ENCODE measurements around the gene TMC2.

The TMC2 gene

GRCh38 chr20:2651772-2652723 is 115.7 kb downstream of the TMC2 start, which contains the start of gene NOP56:
NOP56 (plus strand) TSS chr20:2652632; CDS start chr20:2652661, 29 bp downstream.
- peak within 1 kb of the TSS; percentile 92 for H3K4me3 ChIP-seq (ENCODE audit: low read length)
- DNase-seq (ENCODE audit: low read depth) = peak; percentile 93
- TF ChIP-seq, protein P1, sequence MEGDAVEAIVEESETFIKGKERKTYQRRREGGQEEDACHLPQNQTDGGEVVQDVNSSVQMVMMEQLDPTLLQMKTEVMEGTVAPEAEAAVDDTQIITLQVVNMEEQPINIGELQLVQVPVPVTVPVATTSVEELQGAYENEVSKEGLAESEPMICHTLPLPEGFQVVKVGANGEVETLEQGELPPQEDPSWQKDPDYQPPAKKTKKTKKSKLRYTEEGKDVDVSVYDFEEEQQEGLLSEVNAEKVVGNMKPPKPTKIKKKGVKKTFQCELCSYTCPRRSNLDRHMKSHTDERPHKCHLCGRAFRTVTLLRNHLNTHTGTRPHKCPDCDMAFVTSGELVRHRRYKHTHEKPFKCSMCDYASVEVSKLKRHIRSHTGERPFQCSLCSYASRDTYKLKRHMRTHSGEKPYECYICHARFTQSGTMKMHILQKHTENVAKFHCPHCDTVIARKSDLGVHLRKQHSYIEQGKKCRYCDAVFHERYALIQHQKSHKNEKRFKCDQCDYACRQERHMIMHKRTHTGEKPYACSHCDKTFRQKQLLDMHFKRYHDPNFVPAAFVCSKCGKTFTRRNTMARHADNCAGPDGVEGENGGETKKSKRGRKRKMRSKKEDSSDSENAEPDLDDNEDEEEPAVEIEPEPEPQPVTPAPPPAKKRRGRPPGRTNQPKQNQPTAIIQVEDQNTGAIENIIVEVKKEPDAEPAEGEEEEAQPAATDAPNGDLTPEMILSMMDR (IDR thresholded peaks at IDR 0.05; ENCODE audit: insufficient read depth, low read depth, low read length, missing control alignments) = no peak

GRCh38 chr20:2652724-2653555 is 116.6 kb downstream of the TMC2 start:
- TF ChIP-seq, protein P1 (IDR thresholded peaks at IDR 0.05; ENCODE audit: insufficient read depth, low read depth, low read length, missing control alignments) = no peak
- DNase-seq (ENCODE audit: low read depth) = no peak
- peak overlapping the region; percentile 92 for H3K4me3 ChIP-seq (ENCODE audit: low read length)

- TF ChIP-seq, protein P1 (IDR thresholded peaks at IDR 0.05; ENCODE audit: insufficient read depth, low read depth, low read length, missing control alignments) = no peak
- peak overlapping the region; percentile 92 for H3K4me3 ChIP-seq (ENCODE audit: low read length)
- no peak for DNase-seq (ENCODE audit: low read depth)
Observed at GRCh38 chr20:2653556-2654383, 117.4 kb downstream of the TMC2 start.

GRCh38 chr20:2654384-2654822 is 118.0 kb downstream of the TMC2 start:
- H3K4me3 ChIP-seq (ENCODE audit: low read length) = peak overlapping the region; percentile 92
- no peak for DNase-seq (ENCODE audit: low read depth)
- TF ChIP-seq, protein P1 (IDR thresholded peaks at IDR 0.05; ENCODE audit: insufficient read depth, low read depth, low read length, missing control alignments) = no peak

- TF ChIP-seq, protein P1 (IDR thresholded peaks at IDR 0.05; ENCODE audit: insufficient read depth, low read depth, low read length, missing control alignments) = no peak
- DNase-seq (ENCODE audit: low read depth) = no peak
- no peak overlapping the region for H3K4me3 ChIP-seq (ENCODE audit: low read length)
Observed at GRCh38 chr20:2654831-2655230, 118.5 kb downstream of the TMC2 start.

Data from epithelial cell of esophagus (primary cell).